ENCODE data around the gene TSHZ2.
A peak's percentile ranks its signal among the peaks of the same experiment; 100 is the strongest.
"Not testable (repeated sequence)": the region's sequence is repeated elsewhere in the genome, so short reads cannot be mapped to it uniquely, and the experiment has no call there.

The TSHZ2 gene

GRCh38 chr20:53419693-53420460 is 447.7 kb downstream of the TSHZ2 start:
- no peak for DNase-seq (ENCODE audit: low spot score)

GRCh38 chr20:53421343-53421742 is 449.2 kb downstream of the TSHZ2 start:
- no peak for DNase-seq (ENCODE audit: low spot score)

- DNase-seq (ENCODE audit: low spot score): no peak
Measured at GRCh38 chr20:53422039-53422438, 449.9 kb downstream of the TSHZ2 start.

- DNase-seq (ENCODE audit: low spot score): no peak
Measured at GRCh38 chr20:53423587-53424146, 451.5 kb downstream of the TSHZ2 start.

GRCh38 chr20:53425481-53425880 is 453.3 kb downstream of the TSHZ2 start:
- no peak for DNase-seq (ENCODE audit: low spot score)

GRCh38 chr20:53425941-53426340 is 453.8 kb downstream of the TSHZ2 start:
- no peak for DNase-seq (ENCODE audit: low spot score)

GRCh38 chr20:53426766-53427312 is 454.7 kb downstream of the TSHZ2 start:
- DNase-seq (ENCODE audit: low spot score): no peak

GRCh38 chr20:53427951-53428350 is 455.8 kb downstream of the TSHZ2 start:
- no peak for DNase-seq (ENCODE audit: low spot score)

GRCh38 chr20:53428588-53428987 is 456.4 kb downstream of the TSHZ2 start:
- no peak for DNase-seq (ENCODE audit: low spot score)

- no peak for DNase-seq (ENCODE audit: low spot score)
Measured at GRCh38 chr20:53428996-53429395, 456.8 kb downstream of the TSHZ2 start.

- peak; percentile 20 for DNase-seq (ENCODE audit: low spot score)
Measured at GRCh38 chr20:53434662-53435061, 462.5 kb downstream of the TSHZ2 start.

- DNase-seq (ENCODE audit: low spot score): not testable (repeated sequence)
Measured at GRCh38 chr20:53436927-53437326, 464.8 kb downstream of the TSHZ2 start.

GRCh38 chr20:53438368-53438767 is 466.2 kb downstream of the TSHZ2 start:
- no peak for DNase-seq (ENCODE audit: low spot score)

- no peak for DNase-seq (ENCODE audit: low spot score)
Measured at GRCh38 chr20:53439046-53439445, 466.9 kb downstream of the TSHZ2 start.

GRCh38 chr20:53439616-53440015 is 467.5 kb downstream of the TSHZ2 start:
- no peak for DNase-seq (ENCODE audit: low spot score)

GRCh38 chr20:53444401-53445149 is 472.4 kb downstream of the TSHZ2 start:
- DNase-seq (ENCODE audit: low spot score): no peak

- DNase-seq (ENCODE audit: low spot score): no peak
Measured at GRCh38 chr20:53445321-53445731, 473.2 kb downstream of the TSHZ2 start.

GRCh38 chr20:53445932-53446331 is 473.8 kb downstream of the TSHZ2 start:
- no peak for DNase-seq (ENCODE audit: low spot score)

GRCh38 chr20:53447316-53447715 is 475.2 kb downstream of the TSHZ2 start:
- DNase-seq (ENCODE audit: low spot score): no peak

GRCh38 chr20:53448426-53448825 is 476.3 kb downstream of the TSHZ2 start:
- DNase-seq (ENCODE audit: low spot score): no peak

- DNase-seq (ENCODE audit: low spot score): no peak
Measured at GRCh38 chr20:53448875-53449274, 476.7 kb downstream of the TSHZ2 start.

- no peak for DNase-seq (ENCODE audit: low spot score)
Measured at GRCh38 chr20:53453076-53453475, 480.9 kb downstream of the TSHZ2 start.

All from GM03348 (cell line).